Measurements from ENCODE around the gene PDE1C. TPM values are rescaled to one million over a fixed set of nuclear protein-coding genes. Genes with fewer than 3 reads are reported as not detected.

PDE1C gene
- total and polyA plus RNA-seq, 7 experiments from 2014 or later: 0.21 TPM; not detected in 6

DNA sequence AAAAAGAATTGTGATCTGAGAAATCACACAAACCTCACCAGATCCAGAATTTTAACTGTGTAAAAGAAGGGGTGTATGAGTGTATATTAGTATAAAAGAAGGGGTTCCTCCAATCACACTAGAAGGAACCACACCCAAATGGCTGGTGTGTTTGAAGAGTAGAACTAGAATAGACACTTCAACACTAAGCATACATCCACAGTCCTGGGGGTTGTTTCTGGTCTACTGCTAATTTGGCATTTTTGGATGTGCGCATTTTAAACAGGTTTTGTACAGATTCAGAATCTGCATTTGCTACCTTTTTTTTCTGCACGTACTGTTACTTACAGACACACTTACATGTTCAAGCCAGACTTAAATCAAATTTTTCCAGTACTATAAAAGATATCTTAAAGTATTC lies 64.6 kb downstream of the PDE1C start:
- Histone ChIP-seq H3K4me3 (ENCODE audit: low read length) (no peak overlapping the region), H3K4me1 (ENCODE audit: control insufficient read depth in 2 of 2, insufficient read depth in 2 of 2, low read length in 2 of 2) (no peaks in the 10 kb centered on the region), H3K27me3 (ENCODE audit: control insufficient read depth in 2 of 2, insufficient read depth in 2 of 2, low read length in 2 of 2) (no peaks in the 10 kb centered on the region), H3K9me3 (ENCODE audit: control insufficient read depth in 2 of 3, low read length in 3 of 3) (peaks cover 0 to 3% (median 0%) of the 10 kb centered on the region in 3 experiments), H3K27ac (ENCODE audit: low read depth, low read length) (no peak overlapping the region), H3K36me3 (ENCODE audit: control insufficient read depth in 2 of 3, insufficient read depth in 3 of 3, low read length in 3 of 3) (no peaks in the 10 kb centered on the region)
- ChIA-PET POLR2A (no interaction called here), CTCF (no interaction called here)
- ATAC-seq (no peak), DNase-seq (no peak)
- intact Hi-C loops (cut with micrococcal nuclease): no loop called here
- no peaks in the 10 kb centered on the region for H3K4me1 Mint-ChIP-seq
- peaks cover 0 to 30% (median 10%) of the 10 kb centered on the region in 11 donors for H3K9me3 Mint-ChIP-seq
- H3K36me3 Mint-ChIP-seq: no peaks in the 10 kb centered on the region
- H3K27ac Mint-ChIP-seq: no peak overlapping the region
- no peak overlapping the region for H3K4me3 Mint-ChIP-seq
- no peaks in the 10 kb centered on the region for H3K27me3 Mint-ChIP-seq

DNA sequence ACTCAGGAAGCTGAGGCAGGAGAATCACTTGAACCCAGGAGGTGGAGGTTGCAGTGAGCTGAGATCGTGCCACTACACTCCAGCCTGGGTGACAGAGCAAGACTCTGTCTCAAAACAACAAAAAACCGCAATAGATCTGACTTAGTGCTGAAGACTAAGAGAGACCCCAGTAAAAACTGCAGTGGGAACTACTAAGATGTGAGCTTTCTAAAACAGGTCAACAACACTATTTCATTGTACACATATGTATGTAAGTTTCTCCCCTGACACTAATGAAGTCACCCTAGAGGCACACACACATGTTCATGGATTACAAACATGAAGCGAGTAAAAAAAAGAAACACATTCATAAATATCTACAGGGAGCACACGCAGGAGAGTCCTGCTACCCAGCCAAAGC lies 68.3 kb downstream of the PDE1C start:
- Mint-ChIP-seq H3K36me3 (no peaks in the 10 kb centered on the region), H3K4me3 (no peak overlapping the region), H3K27ac (no peak overlapping the region), H3K27me3 (no peaks in the 10 kb centered on the region), H3K4me1 (no peaks in the 10 kb centered on the region), H3K9me3 (peaks cover 0 to 37% (median 11%) of the 10 kb centered on the region in 11 donors)
- Histone ChIP-seq H3K9me3 (ENCODE audit: control insufficient read depth in 2 of 3, low read length in 3 of 3) (peaks cover 0 to 3% (median 0%) of the 10 kb centered on the region in 3 experiments), H3K27me3 (ENCODE audit: control insufficient read depth in 2 of 2, insufficient read depth in 2 of 2, low read length in 2 of 2) (no peaks in the 10 kb centered on the region), H3K4me1 (ENCODE audit: control insufficient read depth in 2 of 2, insufficient read depth in 2 of 2, low read length in 2 of 2) (no peaks in the 10 kb centered on the region), H3K27ac (ENCODE audit: low read depth, low read length) (no peak overlapping the region), H3K36me3 (ENCODE audit: control insufficient read depth in 2 of 3, insufficient read depth in 3 of 3, low read length in 3 of 3) (no peaks in the 10 kb centered on the region), H3K4me3 (ENCODE audit: low read length) (no peak overlapping the region)
- no peak for ATAC-seq
- CTCF ChIA-PET: no interaction called here
- POLR2A ChIA-PET: no interaction called here
- DNase-seq: no peak
- intact Hi-C loops (cut with micrococcal nuclease): no loop called here

DNA sequence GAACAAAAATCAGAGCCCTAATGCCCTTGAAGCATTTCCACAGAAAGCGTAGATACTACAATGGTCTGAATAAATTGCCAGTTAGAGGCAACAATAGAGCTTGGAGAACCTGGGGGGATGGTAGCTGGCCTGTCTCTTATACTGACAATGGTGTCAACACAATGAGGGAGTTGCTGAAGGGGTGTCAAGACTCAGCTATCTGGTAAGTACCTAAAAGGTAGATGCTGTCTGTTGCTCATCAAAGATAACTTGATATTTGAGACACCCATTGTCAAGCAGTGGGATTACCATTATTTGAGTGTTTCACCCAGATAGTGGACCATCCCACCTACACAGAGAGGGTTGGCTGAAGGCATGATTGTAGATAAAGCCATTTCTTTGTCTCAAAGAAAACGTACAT lies 72.8 kb downstream of the PDE1C start:
- intact Hi-C loops (cut with micrococcal nuclease): no loop called here
- DNase-seq (no peak), ATAC-seq (no peak)
- Mint-ChIP-seq H3K36me3 (no peaks in the 10 kb centered on the region), H3K27ac (no peak overlapping the region), H3K4me1 (no peaks in the 10 kb centered on the region), H3K27me3 (no peaks in the 10 kb centered on the region), H3K4me3 (no peak overlapping the region), H3K9me3 (peaks cover 0 to 24% (median 9%) of the 10 kb centered on the region in 11 donors)
- no peaks in the 10 kb centered on the region for H3K9me3 ChIP-seq (ENCODE audit: control insufficient read depth in 2 of 3, low read length in 3 of 3)
- ChIA-PET POLR2A (no interaction called here), CTCF (no interaction called here)
- no peak overlapping the region for H3K27ac ChIP-seq (ENCODE audit: low read depth, low read length)
- H3K4me1 ChIP-seq (ENCODE audit: control insufficient read depth in 2 of 2, insufficient read depth in 2 of 2, low read length in 2 of 2): no peaks in the 10 kb centered on the region
- H3K27me3 ChIP-seq (ENCODE audit: control insufficient read depth in 2 of 2, insufficient read depth in 2 of 2, low read length in 2 of 2): no peaks in the 10 kb centered on the region
- no peak overlapping the region for H3K4me3 ChIP-seq (ENCODE audit: low read length)
- no peaks in the 10 kb centered on the region for H3K36me3 ChIP-seq (ENCODE audit: control insufficient read depth in 2 of 3, insufficient read depth in 3 of 3, low read length in 3 of 3)

DNA sequence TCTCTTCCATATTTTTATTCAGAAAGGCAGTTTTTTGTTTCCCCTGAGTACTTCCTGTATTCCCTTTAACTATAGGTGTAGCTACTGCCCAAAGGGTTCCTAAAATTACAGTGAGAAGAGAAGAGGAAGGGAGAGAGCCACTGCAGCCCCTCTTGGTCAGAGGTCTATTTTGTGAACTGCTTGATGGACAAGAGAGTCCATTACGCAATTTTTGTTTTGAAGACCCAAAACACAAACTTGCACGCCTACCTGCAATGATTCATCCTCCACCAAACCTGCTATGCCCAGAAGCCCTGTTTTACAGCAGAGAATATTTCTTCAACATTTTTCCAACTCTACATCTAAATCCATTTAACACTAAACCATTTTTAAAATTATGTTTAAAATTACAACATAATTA lies 75.1 kb downstream of the PDE1C start:
- no peaks in the 10 kb centered on the region for H3K27me3 ChIP-seq (ENCODE audit: control insufficient read depth in 2 of 2, insufficient read depth in 2 of 2, low read length in 2 of 2)
- H3K9me3 ChIP-seq (ENCODE audit: control insufficient read depth in 2 of 3, low read length in 3 of 3): no peaks in the 10 kb centered on the region
- ATAC-seq (no peak), DNase-seq (no peak)
- CTCF ChIA-PET: no interaction called here
- H3K4me1 Mint-ChIP-seq: no peaks in the 10 kb centered on the region
- intact Hi-C loops (cut with micrococcal nuclease): no loop called here
- H3K4me1 ChIP-seq (ENCODE audit: control insufficient read depth in 2 of 2, insufficient read depth in 2 of 2, low read length in 2 of 2): no peaks in the 10 kb centered on the region
- H3K27me3 Mint-ChIP-seq: no peaks in the 10 kb centered on the region
- H3K4me3 ChIP-seq (ENCODE audit: low read length): no peak overlapping the region
- H3K9me3 Mint-ChIP-seq: peaks cover 0 to 13% (median 4%) of the 10 kb centered on the region in 11 donors
- no peak overlapping the region for H3K27ac Mint-ChIP-seq
- no peak overlapping the region for H3K27ac ChIP-seq (ENCODE audit: low read depth, low read length)
- H3K36me3 Mint-ChIP-seq: no peaks in the 10 kb centered on the region
- H3K36me3 ChIP-seq (ENCODE audit: control insufficient read depth in 2 of 3, insufficient read depth in 3 of 3, low read length in 3 of 3): no peaks in the 10 kb centered on the region
- no peak overlapping the region for H3K4me3 Mint-ChIP-seq
- POLR2A ChIA-PET: no interaction called here

DNA sequence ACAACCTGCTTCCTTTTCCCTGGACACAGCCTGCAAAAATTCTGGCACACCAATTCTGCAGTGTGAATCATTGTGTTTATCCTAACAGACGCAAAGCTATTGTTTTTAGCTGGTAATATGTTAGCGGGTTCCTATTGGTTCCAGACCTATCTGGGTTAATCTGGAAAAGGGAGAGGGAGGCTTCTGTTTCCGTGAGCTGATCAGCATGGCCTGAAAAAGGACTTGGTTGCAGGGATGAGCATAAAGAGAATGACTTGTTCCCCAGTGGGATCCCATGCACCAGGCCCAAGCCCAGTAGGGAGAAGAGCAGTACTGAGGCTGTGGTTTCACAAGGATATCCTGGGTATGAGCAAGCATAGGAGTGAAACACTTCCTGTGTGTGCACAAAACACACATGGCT lies 78.4 kb downstream of the PDE1C start:
- H3K4me3 ChIP-seq (ENCODE audit: low read length): no peak overlapping the region
- no peaks in the 10 kb centered on the region for H3K27me3 ChIP-seq (ENCODE audit: control insufficient read depth in 2 of 2, insufficient read depth in 2 of 2, low read length in 2 of 2)
- H3K4me1 Mint-ChIP-seq: no peaks in the 10 kb centered on the region
- no peaks in the 10 kb centered on the region for H3K4me1 ChIP-seq (ENCODE audit: control insufficient read depth in 2 of 2, insufficient read depth in 2 of 2, low read length in 2 of 2)
- DNase-seq (no peak), ATAC-seq (no peak)
- no peaks in the 10 kb centered on the region for H3K36me3 Mint-ChIP-seq
- no peaks in the 10 kb centered on the region for H3K36me3 ChIP-seq (ENCODE audit: control insufficient read depth in 2 of 3, insufficient read depth in 3 of 3, low read length in 3 of 3)
- H3K9me3 ChIP-seq (ENCODE audit: control insufficient read depth in 2 of 3, low read length in 3 of 3): no peaks in the 10 kb centered on the region
- peaks cover 0 to 7% (median 2%) of the 10 kb centered on the region in 11 donors for H3K9me3 Mint-ChIP-seq
- H3K27me3 Mint-ChIP-seq: no peaks in the 10 kb centered on the region
- POLR2A ChIA-PET: no interaction called here
- intact Hi-C loops (cut with micrococcal nuclease): no loop called here
- no peak overlapping the region for H3K27ac Mint-ChIP-seq
- CTCF ChIA-PET: no interaction called here
- H3K4me3 Mint-ChIP-seq: no peak overlapping the region
- H3K27ac ChIP-seq (ENCODE audit: low read depth, low read length): no peak overlapping the region

DNA sequence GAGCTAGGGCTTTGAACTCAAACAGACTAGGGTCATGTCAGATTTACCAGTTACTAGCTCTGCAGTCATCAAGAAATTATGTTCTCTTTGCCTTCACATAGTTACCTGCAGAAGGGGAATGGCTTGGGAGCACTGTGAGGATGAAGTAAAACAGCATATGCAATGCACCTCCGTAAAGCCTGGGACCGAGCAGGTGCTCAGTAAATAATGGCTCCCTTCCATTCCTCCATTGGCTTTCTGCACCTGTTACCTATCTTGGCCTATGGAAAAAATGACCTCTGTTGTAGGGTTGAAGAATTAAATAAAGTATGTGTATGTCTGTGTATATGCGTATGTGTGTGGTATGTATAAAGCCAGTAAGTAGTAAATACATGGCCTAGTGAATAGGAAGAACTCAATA lies 78.8 kb downstream of the PDE1C start:
- no peaks in the 10 kb centered on the region for H3K9me3 ChIP-seq (ENCODE audit: control insufficient read depth in 2 of 3, low read length in 3 of 3)
- Mint-ChIP-seq H3K4me3 (no peak overlapping the region), H3K27me3 (no peaks in the 10 kb centered on the region), H3K9me3 (peaks cover 0 to 7% (median 5%) of the 10 kb centered on the region in 11 donors), H3K36me3 (no peaks in the 10 kb centered on the region), H3K27ac (no peak overlapping the region), H3K4me1 (no peaks in the 10 kb centered on the region)
- H3K27me3 ChIP-seq (ENCODE audit: control insufficient read depth in 2 of 2, insufficient read depth in 2 of 2, low read length in 2 of 2): no peaks in the 10 kb centered on the region
- ATAC-seq (no peak), DNase-seq (no peak)
- intact Hi-C loops (cut with micrococcal nuclease): no loop called here
- no peak overlapping the region for H3K27ac ChIP-seq (ENCODE audit: low read depth, low read length)
- H3K4me3 ChIP-seq (ENCODE audit: low read length): no peak overlapping the region
- CTCF ChIA-PET: no interaction called here
- POLR2A ChIA-PET: no interaction called here
- H3K36me3 ChIP-seq (ENCODE audit: control insufficient read depth in 2 of 3, insufficient read depth in 3 of 3, low read length in 3 of 3): no peaks in the 10 kb centered on the region
- H3K4me1 ChIP-seq (ENCODE audit: control insufficient read depth in 2 of 2, insufficient read depth in 2 of 2, low read length in 2 of 2): no peaks in the 10 kb centered on the region

DNA sequence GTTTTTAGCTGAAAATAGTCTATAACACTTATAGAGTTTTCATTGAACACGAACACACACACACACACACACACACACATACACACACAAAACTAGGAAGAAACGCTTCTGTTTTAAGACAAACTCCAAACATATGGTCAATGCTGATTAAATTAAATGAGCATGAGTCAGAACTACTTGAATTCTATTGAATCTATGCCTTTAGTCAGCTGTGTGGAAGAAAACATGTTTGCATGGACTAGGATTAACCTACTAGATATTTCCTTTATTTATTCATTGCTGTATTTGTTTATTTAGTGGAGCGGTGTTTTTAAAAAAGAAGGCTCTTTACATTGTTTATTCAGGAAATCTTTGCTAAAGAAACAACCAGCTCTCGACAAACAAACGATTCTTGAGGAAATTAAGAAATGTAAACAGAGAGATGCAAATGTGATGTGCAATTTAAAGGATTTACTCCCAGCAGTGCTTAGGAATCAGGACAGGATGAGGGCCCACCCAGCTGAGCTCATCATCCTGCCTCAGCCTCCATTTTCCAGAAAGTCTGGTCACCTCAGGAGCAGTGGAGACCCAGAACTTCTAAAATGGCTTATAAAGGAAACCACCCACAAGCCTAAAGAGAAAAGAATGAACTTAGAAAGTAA lies 83.2 kb downstream of the PDE1C start:
- Histone ChIP-seq H3K27me3 (ENCODE audit: control insufficient read depth in 2 of 2, insufficient read depth in 2 of 2, low read length in 2 of 2) (no peaks in the 10 kb centered on the region), H3K27ac (ENCODE audit: low read depth, low read length) (no peak overlapping the region), H3K36me3 (ENCODE audit: control insufficient read depth in 2 of 3, insufficient read depth in 3 of 3, low read length in 3 of 3) (no peaks in the 10 kb centered on the region), H3K9me3 (ENCODE audit: control insufficient read depth in 2 of 3, low read length in 3 of 3) (no peaks in the 10 kb centered on the region), H3K4me3 (ENCODE audit: low read length) (no peak overlapping the region), H3K4me1 (ENCODE audit: control insufficient read depth in 2 of 2, insufficient read depth in 2 of 2, low read length in 2 of 2) (no peaks in the 10 kb centered on the region)
- no peak for ATAC-seq
- no peak overlapping the region for H3K27ac Mint-ChIP-seq
- peaks cover 0 to 21% (median 9%) of the 10 kb centered on the region in 11 donors for H3K9me3 Mint-ChIP-seq
- DNase-seq: no peak
- CTCF ChIA-PET: no interaction called here
- POLR2A ChIA-PET: no interaction called here
- H3K27me3 Mint-ChIP-seq: no peaks in the 10 kb centered on the region
- no peaks in the 10 kb centered on the region for H3K4me1 Mint-ChIP-seq
- intact Hi-C loops (cut with micrococcal nuclease): no loop called here
- H3K4me3 Mint-ChIP-seq: no peak overlapping the region
- H3K36me3 Mint-ChIP-seq: no peaks in the 10 kb centered on the region

Data from naive thymus-derived CD4-positive, alpha-beta T cell (primary cell).